Measurements from ENCODE around the gene FREM1.

The FREM1 gene

GRCh38 chr9:14752871-14753270 is 157.4 kb downstream of the FREM1 start:
- no peak for DNase-seq

GRCh38 chr9:14752271-14752670 is 158.0 kb downstream of the FREM1 start:
- DNase-seq, result no peak

GRCh38 chr9:14750821-14751220 is 159.4 kb downstream of the FREM1 start:
- no peak for DNase-seq

- DNase-seq, result no peak
Measured at GRCh38 chr9:14749741-14750211, 160.5 kb downstream of the FREM1 start.

GRCh38 chr9:14748373-14748772 is 161.9 kb downstream of the FREM1 start:
- DNase-seq, result no peak

DNA sequence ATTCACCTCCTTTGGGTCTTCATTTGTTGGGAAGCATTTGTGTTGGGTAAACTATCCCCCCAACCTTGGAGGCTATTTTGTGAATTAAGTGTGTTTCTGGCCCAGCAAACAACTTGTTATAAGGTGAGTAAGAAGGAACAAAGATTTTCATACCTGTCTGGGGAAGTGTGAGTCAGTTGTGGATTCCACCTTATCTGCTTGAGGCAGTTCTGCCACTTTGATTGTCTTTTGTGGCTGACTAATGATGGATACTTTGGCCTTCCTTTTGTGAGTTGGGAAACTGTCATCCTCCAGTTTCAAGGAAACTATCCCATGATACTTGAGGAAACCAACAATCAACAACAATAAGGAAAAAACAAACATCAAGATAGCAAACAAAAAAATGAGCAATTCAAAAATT is 163.1 kb downstream of the FREM1 start:
- DNase-seq, result no peak

- DNase-seq, result no peak
Measured at GRCh38 chr9:14746626-14747025, 163.6 kb downstream of the FREM1 start.

- DNase-seq, result no peak
Measured at GRCh38 chr9:14744768-14745167, 165.5 kb downstream of the FREM1 start.

DNA sequence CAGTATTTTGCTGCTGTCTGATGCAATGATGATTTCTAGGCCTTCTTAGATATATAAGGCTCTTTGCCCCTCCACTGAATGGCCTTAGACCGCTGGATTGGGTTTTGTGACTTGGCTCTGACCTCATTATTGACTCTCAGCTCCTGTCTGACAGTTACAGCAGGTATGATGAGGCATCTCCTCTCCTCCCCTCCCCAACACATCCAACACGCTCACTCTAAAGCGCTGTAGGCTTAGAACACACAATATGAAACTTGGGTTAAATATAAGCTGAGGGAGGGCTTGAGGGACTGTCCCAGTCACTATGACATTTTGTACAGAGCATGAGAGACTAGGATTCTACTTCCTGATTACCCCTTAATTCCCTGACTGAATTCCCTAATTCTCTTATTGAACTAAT is 168.9 kb downstream of the FREM1 start:
- DNase-seq, result no peak

DNA sequence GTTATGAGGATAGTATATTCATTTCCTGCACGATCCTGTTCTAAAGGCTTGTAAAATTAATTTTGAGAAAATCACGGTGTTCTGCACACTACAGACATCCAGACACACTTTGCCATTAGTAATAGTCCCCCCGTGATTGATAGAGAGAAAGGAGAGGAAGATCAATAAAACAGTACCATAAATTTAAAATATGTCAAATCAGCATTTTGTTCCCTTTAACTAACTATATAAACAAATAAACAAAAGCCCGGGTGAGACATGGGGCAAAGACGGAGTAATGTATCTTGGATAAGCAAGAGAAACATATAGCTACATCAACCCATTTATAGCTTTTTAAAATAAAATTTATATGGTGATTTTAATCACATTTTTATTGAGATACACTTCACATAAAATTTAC is 177.1 kb downstream of the FREM1 start:
- no peak for DNase-seq

DNA sequence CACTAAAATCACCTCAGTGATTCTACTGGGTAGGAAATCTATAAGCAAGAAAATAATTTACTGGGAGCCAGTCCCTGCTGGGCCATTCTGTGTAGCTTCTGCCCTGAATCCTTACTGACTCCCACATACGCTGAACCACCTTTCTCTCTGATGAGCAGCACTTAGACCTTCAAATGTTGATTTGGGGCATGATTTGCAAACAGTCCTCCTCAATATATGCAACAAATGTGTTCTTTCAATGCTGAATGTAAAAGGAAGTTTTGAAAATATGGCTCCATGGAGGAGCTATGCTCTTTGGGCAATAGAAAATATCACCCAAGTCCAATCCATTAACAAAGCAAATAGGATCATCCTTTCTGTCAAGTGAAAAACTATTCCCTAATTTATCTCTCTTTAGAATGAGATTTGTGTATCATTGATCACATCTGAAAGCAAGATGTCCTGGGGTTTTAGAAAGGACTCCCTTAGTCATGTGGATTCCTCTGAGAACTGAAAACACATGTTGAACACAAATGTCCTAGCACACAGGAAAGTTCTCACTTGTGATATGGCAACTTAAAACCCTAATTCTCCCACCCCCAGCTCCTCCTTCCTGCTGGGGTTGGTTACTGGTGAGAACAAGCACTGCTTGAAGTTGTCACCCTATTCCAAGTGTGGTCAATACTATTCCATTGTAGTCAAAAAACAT is 178.8 kb downstream of the FREM1 start:
- DNase-seq, result no peak

- no peak for DNase-seq
Measured at GRCh38 chr9:14730461-14730898, 179.7 kb downstream of the FREM1 start.

- no peak for DNase-seq
Measured at GRCh38 chr9:14723301-14723700, 186.9 kb downstream of the FREM1 start.

DNA sequence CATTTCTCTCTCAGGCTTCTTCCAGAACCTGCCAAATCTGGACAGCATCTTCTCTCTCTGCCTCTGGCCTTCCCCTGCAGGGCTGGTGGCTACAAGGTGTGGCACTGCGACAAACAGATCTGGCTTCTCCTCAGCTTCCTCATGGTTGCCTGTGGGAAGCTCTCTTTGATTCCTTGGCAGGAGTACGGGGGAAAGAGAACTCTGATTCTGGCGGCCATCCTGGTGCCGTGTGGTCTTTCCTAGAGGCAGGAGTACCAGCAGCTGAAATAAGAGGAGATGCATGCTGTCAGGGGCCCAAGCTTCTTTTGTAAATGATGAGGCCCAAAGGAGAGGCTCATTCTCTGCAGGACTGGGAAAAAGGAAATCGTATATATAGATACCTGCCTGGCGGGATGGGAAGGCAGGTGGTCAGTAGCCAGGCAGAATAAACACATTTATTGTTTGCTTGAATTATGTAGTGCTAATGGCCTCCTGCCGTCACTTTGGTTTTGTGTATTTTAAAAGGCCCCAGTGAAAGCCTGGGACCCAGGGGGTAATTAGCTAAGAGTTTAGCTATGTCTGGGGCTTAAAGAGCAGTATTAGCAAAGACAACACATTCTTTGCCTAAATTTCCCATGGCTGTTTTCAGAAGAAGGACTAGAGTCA is 187.7 kb downstream of the FREM1 start, which contains the start of gene CER1:
TSS of gene CER1 (minus strand) at position 343 of the 645 bp plus-strand sequence. CDS start at position 282, 61 bp downstream.
- DNase-seq, result no peak

DNA sequence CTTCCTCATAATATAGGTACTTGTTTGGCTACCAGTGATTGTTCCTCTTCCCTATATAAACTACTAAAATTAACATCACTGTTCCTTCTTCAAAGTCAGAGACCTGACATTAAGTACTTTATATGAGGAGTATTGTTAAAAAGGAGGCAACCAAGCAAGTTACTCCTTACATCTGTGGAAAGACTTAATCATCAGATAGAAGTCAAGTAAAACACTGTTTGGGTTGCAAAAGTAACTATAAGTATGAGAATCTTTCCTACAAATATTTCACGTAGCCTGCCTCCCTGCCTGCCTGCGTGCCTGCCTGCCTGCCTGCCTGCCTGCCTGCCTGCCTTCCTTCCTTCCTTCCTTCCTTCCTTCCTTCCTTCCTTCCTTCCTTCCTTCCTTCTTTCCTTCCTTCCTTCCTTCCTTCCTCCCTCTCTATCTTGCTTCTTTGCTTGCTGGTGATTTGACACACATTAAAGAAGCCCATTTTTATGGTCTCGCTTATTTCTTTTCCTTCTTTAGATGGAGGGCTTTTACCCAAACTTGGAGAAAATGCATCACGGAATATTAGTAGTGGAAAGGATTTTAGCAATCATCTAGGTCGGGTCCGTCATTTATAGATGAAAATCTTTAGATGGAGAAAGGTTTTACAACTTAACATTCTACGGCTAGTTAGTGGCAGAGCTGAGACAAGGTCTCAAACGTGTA is 190.9 kb downstream of the FREM1 start:
- DNase-seq, result no peak

DNA sequence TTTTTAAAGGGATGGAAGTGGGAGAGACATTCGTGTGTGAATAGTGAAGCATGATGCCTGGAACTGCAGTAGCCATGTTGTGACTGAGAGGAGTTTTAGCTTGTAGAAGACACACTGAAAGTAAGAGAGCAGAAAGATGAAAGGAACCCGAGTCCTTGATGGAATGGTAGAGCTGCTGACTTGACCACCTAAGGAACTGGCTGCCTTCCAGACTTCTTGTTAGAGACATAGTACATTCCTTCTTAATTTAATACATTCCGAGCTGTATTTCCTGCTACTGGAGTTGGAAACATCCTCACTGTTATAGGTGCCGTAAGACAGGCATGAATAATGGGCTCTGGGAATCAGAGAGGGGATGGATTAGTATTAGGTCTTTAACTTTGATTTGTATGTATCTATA is 195.1 kb downstream of the FREM1 start:
- no peak for DNase-seq

GRCh38 chr9:14713187-14713767 is 197.0 kb downstream of the FREM1 start:
- no peak for DNase-seq

DNA sequence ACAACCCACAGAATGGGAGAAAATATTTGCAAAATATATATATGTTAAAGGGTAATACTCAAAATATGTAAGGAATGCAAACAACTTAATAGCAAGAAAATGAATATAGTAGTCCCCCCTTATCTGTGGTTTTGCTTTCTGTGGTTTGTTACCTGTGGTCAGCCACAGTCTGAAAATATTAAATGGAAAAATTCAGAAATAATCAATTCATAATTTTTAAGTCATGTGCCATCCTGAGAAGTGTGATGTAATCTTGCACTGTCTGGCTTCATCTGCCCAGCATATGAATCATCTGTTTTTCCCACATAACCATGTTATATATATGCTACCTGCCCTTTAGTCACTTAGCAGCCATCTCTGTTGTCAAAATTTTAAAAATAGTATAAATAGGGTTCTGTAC is 199.4 kb downstream of the FREM1 start:
- DNase-seq, result no peak

DNA sequence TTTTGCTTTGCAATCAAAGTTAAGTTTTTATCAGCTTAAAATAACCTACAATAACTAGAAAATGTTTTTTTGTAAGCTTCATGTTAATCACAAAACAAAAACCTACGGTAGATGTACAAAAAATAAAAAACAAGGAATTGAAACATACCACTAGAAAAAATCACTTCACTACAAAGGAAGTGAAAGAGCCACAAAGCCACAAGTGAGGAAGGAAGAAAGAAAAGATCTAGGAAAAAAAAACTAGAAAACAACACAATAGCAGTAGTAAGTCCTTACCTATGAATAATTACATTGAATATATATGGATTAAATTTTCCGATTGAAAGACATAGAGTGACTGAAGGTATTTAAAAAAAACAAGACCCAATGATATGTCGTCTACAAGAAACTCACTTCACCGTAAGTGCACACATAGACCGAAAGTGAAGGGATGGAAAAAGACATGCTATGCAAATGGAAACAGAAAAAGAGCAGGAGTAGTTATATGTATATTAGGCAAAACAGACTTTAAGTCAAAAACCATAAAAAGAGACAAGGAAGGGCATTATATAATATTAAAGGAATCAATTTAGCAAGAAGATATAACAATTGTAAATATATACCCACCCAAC is 203.6 kb downstream of the FREM1 start:
- DNase-seq, result no peak

- no peak for DNase-seq
Measured at GRCh38 chr9:14705079-14705478, 205.1 kb downstream of the FREM1 start.

- DNase-seq, result no peak
Measured at GRCh38 chr9:14704281-14704680, 205.9 kb downstream of the FREM1 start.

DNA sequence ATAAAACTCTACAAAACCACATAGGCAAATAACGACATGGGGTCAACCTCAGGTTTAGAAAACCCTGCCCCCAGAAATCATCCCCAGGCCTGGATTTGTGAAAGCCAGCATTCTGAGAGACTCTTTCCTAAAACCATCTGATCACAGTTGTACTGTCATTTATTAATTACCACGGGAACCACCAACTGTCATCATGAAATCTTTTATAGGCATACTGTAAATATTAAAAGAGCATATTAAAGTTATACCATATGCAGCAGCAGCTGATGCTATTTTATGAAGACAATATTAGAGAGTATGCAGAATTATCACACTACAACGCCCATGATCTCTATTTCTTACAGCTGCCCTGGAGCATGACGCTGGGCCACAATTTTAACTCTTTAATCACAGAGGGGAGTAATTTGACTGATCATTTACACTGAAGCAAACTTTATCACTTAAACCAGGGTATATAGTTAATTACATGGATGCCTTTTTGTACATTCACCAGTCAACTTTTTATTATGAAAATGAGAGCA is 208.0 kb downstream of the FREM1 start:
- no peak for DNase-seq

All from NCI-H1436 (cell line).